Epithelial cell of esophagus (primary cell): Measurements from ENCODE around the gene CACNA1H.
"Not testable (repeated sequence)": the region's sequence is repeated elsewhere in the genome, so short reads cannot be mapped to it uniquely, and the experiment has no call there.

Source experiments
- DNase-seq: peaks from one replicate; pipeline ENCODE4 v3.0.0; 2010; ENCODE audit warnings: low read depth
- H3K4me3 ChIP-seq: 2 replicates; pipeline ENCODE4 v1.5.1; 2011; ENCODE audit warnings: mild to moderate bottlenecking, low read length, control low read depth
- CTCF ChIP-seq: IDR thresholded peaks from 2 replicates; pipeline ENCODE4 v1.5.1; 2011; ENCODE audit warnings: low read depth, mild to moderate bottlenecking, low read length, control low read depth, inconsistent platforms; ENCODE audit not compliant: insufficient read depth; ENCODE audit errors: missing control alignments

CACNA1H gene

GRCh38 chr16:1265090-1265630 is 112.3 kb downstream of the CACNA1H start:
- H3K4me3 ChIP-seq = no peak overlapping the region
- TF ChIP-seq CTCF = no peak
- DNase-seq = no peak

DNA sequence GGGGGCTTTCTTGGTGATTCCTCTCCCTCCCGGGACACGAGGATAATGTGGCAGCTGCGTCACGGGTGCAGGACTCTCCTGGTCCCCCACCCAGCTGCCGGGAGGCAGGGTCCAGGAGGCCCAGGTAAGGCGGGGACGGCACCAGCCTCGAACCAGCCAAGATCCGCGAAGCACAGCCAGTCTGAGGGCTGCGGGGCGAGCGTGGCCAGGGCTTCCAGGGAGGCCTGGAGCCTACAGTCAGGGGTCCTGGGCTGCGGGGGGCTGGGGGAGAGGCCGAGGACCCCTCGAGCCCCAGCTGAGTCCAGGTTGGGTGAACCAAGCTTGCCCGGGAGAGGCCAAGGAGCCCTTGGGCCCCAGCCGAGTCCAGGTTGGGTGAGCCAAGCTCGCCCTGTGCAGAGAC is 112.9 kb downstream of the CACNA1H start:
- no peak for TF ChIP-seq CTCF
- H3K4me3 ChIP-seq = no peak overlapping the region
- DNase-seq = no peak

GRCh38 chr16:1269418-1269817 is 116.5 kb downstream of the CACNA1H start:
- not testable (repeated sequence) for H3K4me3 ChIP-seq, DNase-seq

GRCh38 chr16:1271380-1271723 is 118.4 kb downstream of the CACNA1H start:
- no peak overlapping the region for H3K4me3 ChIP-seq
- no peak for TF ChIP-seq CTCF
- DNase-seq = no peak
